HepG2 (cell line): ENCODE results near the gene CEP83. TPM values are rescaled to one million over a fixed set of nuclear protein-coding genes. Genes with fewer than 3 reads are reported as not detected.

Source experiments
- ATAC-seq: fragments of 200-7000 bp; cut with Tn5 transposase; 3 replicates; pipeline ENCODE4 v1.9.1; 2020; ENCODE audit warnings: mild to moderate bottlenecking, moderate library complexity
- BruUV-seq: library from RNA; stranded (reverse); fragments of 400-500 nt; replicated peaks from 2 replicates; lab custom pipeline; 2021; lab: Mats Ljungman, UMichigan
- CTCF ChIA-PET: fragments of 300-600 bp; formaldehyde crosslinking; extraction: SDS; loops from one replicate; lab custom pipeline; 2021; ENCODE audit warnings: low total read pairs, inconsistent platforms, low intra/inter-chr PET ratio; lab: Yijun Ruan, JAX
- POLR2A ChIA-PET: fragments of 350-600 bp; sonication (Branson Sonifier 250); formaldehyde crosslinking; loops from one replicate; lab custom pipeline; 2020; ENCODE audit warnings: antibody characterized with exemption, inconsistent platforms; lab: Yijun Ruan, JAX
- DNase-seq: peaks from one replicate; pipeline ENCODE4 v3.0.0-alpha.2; 2015; ENCODE audit warnings: low spot score
- FAIRE-seq: peaks from 3 replicates; lab custom pipeline; 2011; peaks lifted over from hg19 to GRCh38; lab: Jason Lieb, UNC
- H2AFZ ChIP-seq: one replicate; pipeline ENCODE4 v1.6.1; 2011; ENCODE audit warnings: low read length, inconsistent platforms
- H3K27ac ChIP-seq: fragments of 300-600 bp; 3 replicates; pipeline ENCODE4 v1.8.0; 2011; ENCODE audit warnings: mixed run types, mild to moderate bottlenecking, mixed read lengths, low read length, inconsistent platforms; ENCODE audit not compliant: insufficient read depth; ENCODE audit errors: extremely low read length
- H3K27me3 ChIP-seq, 2 experiments: fragments of 200-600 bp in 1 of 2; 2 replicates in 1 of 2; 3 replicates in 1 of 2; pipeline versions ENCODE4 v1.6.0 to v1.8.0; 2011; ENCODE audit warnings: low read length in 2 of 2, mild to moderate bottlenecking in 2 of 2, moderate library complexity in 2 of 2, inconsistent platforms in 1 of 2; ENCODE audit not compliant: insufficient read depth in 2 of 2, control insufficient read depth in 1 of 2
- H3K36me3 ChIP-seq, 2 experiments: fragments of 200-600 bp in 1 of 2; replicated peaks in 1 of 2; 2 replicates in 1 of 2; 3 replicates in 1 of 2; pipeline versions ENCODE4 v1.5.1 to v1.8.0; 2011; ENCODE audit warnings: low read length in 2 of 2, inconsistent platforms in 1 of 2; ENCODE audit not compliant: insufficient read depth in 2 of 2, control insufficient read depth in 1 of 2
- H3K4me1 ChIP-seq: 2 replicates; pipeline ENCODE4 v1.5.1; 2012; ENCODE audit warnings: low read length, inconsistent platforms; ENCODE audit not compliant: insufficient read depth
- H3K4me2 ChIP-seq: 2 replicates; pipeline ENCODE4 v1.6.0; 2011; ENCODE audit warnings: low read depth, low read length, inconsistent platforms
- H3K4me3 ChIP-seq, 3 experiments: fragments of 200-600 bp in 1 of 3; sonication (generic), shearing (Covaris generic) in 1 of 3; replicated peaks in 1 of 3; 2 replicates each; pipeline ENCODE4 v1.5.1; 2011 to 2016; ENCODE audit warnings: low read length in 3 of 3, inconsistent platforms in 2 of 3, low read depth in 2 of 3, mild to moderate bottlenecking in 2 of 3, control low read depth in 1 of 3, mixed read lengths in 1 of 3; ENCODE audit not compliant: insufficient read depth in 1 of 3
- H3K79me2 ChIP-seq: one replicate; pipeline ENCODE4 v1.6.1; 2011; ENCODE audit warnings: low read length, inconsistent platforms; ENCODE audit not compliant: insufficient read depth
- H3K9ac ChIP-seq: 2 replicates; pipeline ENCODE4 v1.6.0; 2011; ENCODE audit warnings: mild to moderate bottlenecking, low read depth, low read length, inconsistent platforms; ENCODE audit not compliant: insufficient read depth
- H3K9me3 ChIP-seq: 2 replicates; pipeline ENCODE4 v1.5.1; 2012; ENCODE audit warnings: mild to moderate bottlenecking, low read length
- H4K20me1 ChIP-seq: 2 replicates; pipeline ENCODE4 v1.6.0; 2011; ENCODE audit warnings: inconsistent platforms, mild to moderate bottlenecking, low read length, moderate library complexity; ENCODE audit not compliant: insufficient read depth
- DNMT3B ChIP-seq: conservative IDR thresholded peaks from 2 replicates; pipeline ENCODE4 v1.6.1; 2016; ENCODE audit warnings: missing biosample characterization, control low read depth
- KAT8 ChIP-seq: IDR thresholded peaks from 2 replicates; pipeline ENCODE4 v1.6.1; 2016; ENCODE audit warnings: missing genetic modification reagents, missing compliant biosample characterization
- KLF6 ChIP-seq: IDR thresholded peaks from 2 replicates; pipeline ENCODE4 v1.8.0; 2016; ENCODE audit warnings: missing biosample characterization, missing genetic modification reagents
- MTA3 ChIP-seq: sonication (generic); formaldehyde crosslinking; IDR thresholded peaks from 2 replicates; pipeline ENCODE4 v1.4.0; 2020; ENCODE audit warnings: missing genetic modification reagents
- TEAD2 ChIP-seq: sonication (generic); formaldehyde crosslinking; IDR thresholded peaks from 2 replicates; pipeline ENCODE4 v1.9.0; 2021; ENCODE audit warnings: missing genetic modification reagents
- ZBTB1 ChIP-seq: sonication (generic); formaldehyde crosslinking; IDR thresholded peaks from 2 replicates; pipeline ENCODE4 v1.4.0; 2020; ENCODE audit warnings: missing genetic modification reagents, borderline replicate concordance
- ZFP37 ChIP-seq: sonication (generic); formaldehyde crosslinking; IDR thresholded peaks from 2 replicates; pipeline ENCODE4 v1.4.0; 2020; ENCODE audit warnings: missing genetic modification reagents, borderline replicate concordance
- ZFP41 ChIP-seq: sonication (generic); formaldehyde crosslinking; IDR thresholded peaks from 2 replicates; pipeline ENCODE4 v1.4.0; 2020; ENCODE audit warnings: mild to moderate bottlenecking, missing genetic modification reagents, borderline replicate concordance
- ZNF138 ChIP-seq: sonication (generic); formaldehyde crosslinking; IDR thresholded peaks from 2 replicates; pipeline ENCODE4 v1.5.0; 2020; ENCODE audit warnings: mild to moderate bottlenecking, low read depth, missing genetic modification reagents
- ZNF354B ChIP-seq: sonication (generic); formaldehyde crosslinking; IDR thresholded peaks from 2 replicates; pipeline ENCODE4 v1.8.0; 2022; ENCODE audit warnings: mild to moderate bottlenecking, missing genetic modification reagents
- ZNF432 ChIP-seq: sonication (generic); formaldehyde crosslinking; IDR thresholded peaks from 2 replicates; pipeline ENCODE4 v1.5.0; 2020; ENCODE audit warnings: missing genetic modification reagents, mild to moderate bottlenecking, borderline replicate concordance
- ZNF446 ChIP-seq: sonication (generic); formaldehyde crosslinking; IDR thresholded peaks from 2 replicates; pipeline ENCODE4 v1.5.0; 2020; ENCODE audit warnings: mild to moderate bottlenecking, missing genetic modification reagents
- ZNF747 ChIP-seq: sonication (generic); formaldehyde crosslinking; IDR thresholded peaks from 2 replicates; pipeline ENCODE4 v1.8.1; 2023; ENCODE audit warnings: missing genetic modification reagents, mild to moderate bottlenecking, borderline replicate concordance
- ZNF780A ChIP-seq: sonication (generic); formaldehyde crosslinking; IDR thresholded peaks from 2 replicates; pipeline ENCODE4 v1.8.0; 2022; ENCODE audit warnings: mild to moderate bottlenecking, missing genetic modification reagents, moderate library complexity
- ZSCAN30 ChIP-seq: sonication (generic); formaldehyde crosslinking; IDR thresholded peaks from 2 replicates; pipeline ENCODE4 v1.5.0; 2020; ENCODE audit warnings: mild to moderate bottlenecking, missing genetic modification reagents
- WGBS: methylation state at CpG from one replicate; pipeline ENCODE4 v1.1.6; 2017; ENCODE audit warnings: low lambda C conversion rate; 5-methylcytosine and 5-hydroxymethylcytosine counted together
- in situ Hi-C: cut with HindIII; loops from 2 replicates; pipeline ENCODE4 v1.10.0; 2017; ENCODE audit warnings: low pct_unique_long_range_greater_than_20kb; ENCODE audit not compliant: extremely low pct_ligation_motif_present
- intact Hi-C: fragments of 100-400 bp; cut with micrococcal nuclease; formaldehyde crosslinking; loops from one replicate; pipeline ENCODE4 v1.10.0; 2022; ENCODE audit not compliant: unreplicated experiment
- polyA plus RNA-seq, 8 experiments: library from polyadenylated mRNA; depleted of rRNA in 3 of 8; stranded (reverse) in 7 of 8; unstranded in 1 of 8; fragments of >200 nt; fragmentation: Illumina TruSeq in 4 of 8; extraction: Trizol in 4 of 8; gene quantifications; 2 replicates each; pipeline versions ENCODE4 v1.2.1 to v1.2.3, GENCODE V29; 2011 to 2016; ENCODE audit warnings: low read depth in 4 of 8, missing spikeins in 1 of 8, mixed read lengths in 1 of 8; ENCODE audit not compliant: insufficient read depth in 1 of 8
- total RNA-seq, 5 experiments: library from RNA; depleted of rRNA; stranded (reverse); fragments of >200 nt; fragmentation: Illumina TruSeq; extraction: Trizol; gene quantifications; 2 replicates each; pipeline ENCODE4 v1.2.3, GENCODE V29; 2016; ENCODE audit warnings: low read depth in 1 of 5
- TF ChIP-seq, protein P1 (sequence below): fragments of 450-650 bp; IDR thresholded peaks from 2 replicates; pipeline ENCODE4 v1.6.1; 2017
- TF ChIP-seq, protein P2 (sequence below): sonication (generic); formaldehyde crosslinking; IDR thresholded peaks from 2 replicates; pipeline ENCODE4 v1.9.0; 2021; ENCODE audit warnings: missing genetic modification reagents, mild to moderate bottlenecking, borderline replicate concordance
- TF ChIP-seq, protein P3 (sequence below), 2 experiments: sonication (generic) in 1 of 2; formaldehyde crosslinking in 1 of 2; IDR thresholded peaks; 2 replicates each; pipeline versions ENCODE4 v1.5.1 to v1.6.1; 2011 to 2020; ENCODE audit warnings: borderline replicate concordance in 1 of 2, low read depth in 1 of 2, low read length in 1 of 2, mild to moderate bottlenecking in 1 of 2, missing genetic modification reagents in 1 of 2, moderate library complexity in 1 of 2

Gene CEP83
- total and polyA plus RNA-seq, 2 of the 13 experiments (the other 11 are each of a cell fraction or from before 2014, with no cell fraction given): 6.2 to 19.2 TPM

DNA sequence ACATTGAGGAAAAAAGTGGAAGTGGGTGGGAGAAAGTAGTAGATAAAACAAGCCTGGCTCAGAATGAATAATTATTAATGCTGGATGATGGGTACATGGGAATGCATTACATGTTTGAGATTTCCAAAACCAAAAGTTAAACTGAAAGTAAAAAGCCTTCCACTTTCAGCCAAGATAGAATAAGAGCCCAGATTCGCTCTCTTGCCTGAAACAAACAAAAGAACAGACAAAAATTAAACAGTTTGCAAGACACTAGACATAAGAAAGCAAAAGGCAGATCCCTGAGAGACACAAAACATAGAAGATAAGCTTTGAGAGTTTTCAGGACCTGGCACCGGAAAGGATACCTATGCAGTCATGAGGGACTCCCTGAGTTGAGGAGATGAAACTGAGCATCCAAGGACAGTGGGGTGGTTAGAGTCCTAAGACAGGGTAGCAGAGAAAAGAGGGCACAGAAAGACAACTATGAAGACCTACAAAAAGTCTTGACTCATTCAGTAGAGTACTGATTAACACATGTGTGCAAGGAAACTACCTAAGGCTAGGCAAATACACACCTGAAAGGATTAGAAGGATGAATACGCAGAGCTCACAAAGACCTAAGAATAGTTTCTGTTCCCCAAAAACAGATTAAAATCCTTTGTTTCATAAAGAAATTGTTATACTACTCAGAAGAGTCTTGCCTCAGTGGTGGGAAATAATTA lies 54.1 kb downstream of the CEP83 start (continued):
- no peak for TF ChIP-seq ZNF432 (CRISPR knock-in tag)
- no peak for TF ChIP-seq ZNF747 (CRISPR knock-in tag)
- TF ChIP-seq, protein P1, sequence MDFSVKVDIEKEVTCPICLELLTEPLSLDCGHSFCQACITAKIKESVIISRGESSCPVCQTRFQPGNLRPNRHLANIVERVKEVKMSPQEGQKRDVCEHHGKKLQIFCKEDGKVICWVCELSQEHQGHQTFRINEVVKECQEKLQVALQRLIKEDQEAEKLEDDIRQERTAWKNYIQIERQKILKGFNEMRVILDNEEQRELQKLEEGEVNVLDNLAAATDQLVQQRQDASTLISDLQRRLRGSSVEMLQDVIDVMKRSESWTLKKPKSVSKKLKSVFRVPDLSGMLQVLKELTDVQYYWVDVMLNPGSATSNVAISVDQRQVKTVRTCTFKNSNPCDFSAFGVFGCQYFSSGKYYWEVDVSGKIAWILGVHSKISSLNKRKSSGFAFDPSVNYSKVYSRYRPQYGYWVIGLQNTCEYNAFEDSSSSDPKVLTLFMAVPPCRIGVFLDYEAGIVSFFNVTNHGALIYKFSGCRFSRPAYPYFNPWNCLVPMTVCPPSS: no peak
- no peak for TF ChIP-seq ZNF780A (CRISPR knock-in tag)

DNA sequence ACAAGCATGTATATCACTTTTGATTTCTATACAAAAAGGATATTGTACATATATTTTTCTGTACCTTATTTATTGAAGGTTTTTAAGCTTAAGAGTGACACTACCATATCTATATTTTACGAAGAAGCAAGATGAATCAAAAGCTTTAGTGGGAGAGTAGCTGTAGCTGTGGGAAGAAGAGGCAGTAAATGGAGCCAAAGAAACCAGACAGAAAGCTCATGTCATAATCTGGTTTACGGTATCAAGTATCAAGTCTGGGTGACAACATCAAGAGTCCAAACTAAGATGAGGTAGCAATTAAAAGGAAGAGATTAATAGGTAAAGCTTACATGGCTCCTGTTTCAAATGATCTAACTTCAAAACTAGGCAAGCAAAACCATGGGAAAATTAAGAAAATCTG lies 54.8 kb downstream of the CEP83 start:
- H3K36me3 ChIP-seq: peaks cover 3 to 9% of the 10 kb centered on the region in 2 experiments; a peak in 2 of 5 replicates
- ChIA-PET POLR2A (interaction anchor here (1.0 kb wide), 1 partner anchor 15 kb away, joined by 4 read pairs; no protein-coding TSS in a partner anchor), CTCF (no interaction called here)
- no peaks in the 10 kb centered on the region for H3K4me1 ChIP-seq
- H3K9me3 ChIP-seq: no peaks in the 10 kb centered on the region
- DNase-seq (no peak), FAIRE-seq (no peak), ATAC-seq (no peak)
- intact Hi-C loops (no loop called here), in situ Hi-C loops (no loop called here)
- H3K27me3 ChIP-seq: no peaks in the 10 kb centered on the region
- no TSS peak for BruUV-seq
- no peak overlapping the region for H2AFZ ChIP-seq
- H3K9ac ChIP-seq: no peak overlapping the region
- no peak overlapping the region for H3K4me3 ChIP-seq
- no peaks in the 10 kb centered on the region for H3K79me2 ChIP-seq
- no peaks in the 10 kb centered on the region for H4K20me1 ChIP-seq
- no peak overlapping the region for H3K27ac ChIP-seq
- WGBS: 97% methylated on average over 2 of the region's 2 CpGs
- no peak overlapping the region for H3K4me2 ChIP-seq
- TF ChIP-seq ZFP37: no peak
- TF ChIP-seq ZSCAN30 (CRISPR knock-in tag): no peak
- TF ChIP-seq, protein P2, sequence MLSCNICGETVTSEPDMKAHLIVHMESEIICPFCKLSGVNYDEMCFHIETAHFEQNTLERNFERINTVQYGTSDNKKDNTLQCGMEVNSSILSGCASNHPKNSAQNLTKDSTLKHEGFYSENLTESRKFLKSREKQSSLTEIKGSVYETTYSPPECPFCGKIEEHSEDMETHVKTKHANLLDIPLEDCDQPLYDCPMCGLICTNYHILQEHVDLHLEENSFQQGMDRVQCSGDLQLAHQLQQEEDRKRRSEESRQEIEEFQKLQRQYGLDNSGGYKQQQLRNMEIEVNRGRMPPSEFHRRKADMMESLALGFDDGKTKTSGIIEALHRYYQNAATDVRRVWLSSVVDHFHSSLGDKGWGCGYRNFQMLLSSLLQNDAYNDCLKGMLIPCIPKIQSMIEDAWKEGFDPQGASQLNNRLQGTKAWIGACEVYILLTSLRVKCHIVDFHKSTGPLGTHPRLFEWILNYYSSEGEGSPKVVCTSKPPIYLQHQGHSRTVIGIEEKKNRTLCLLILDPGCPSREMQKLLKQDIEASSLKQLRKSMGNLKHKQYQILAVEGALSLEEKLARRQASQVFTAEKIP: no peak
- no peak for TF ChIP-seq ZNF446 (CRISPR knock-in tag)
- TF ChIP-seq ZNF138 (CRISPR knock-in tag): no peak
- TF ChIP-seq TEAD2: no peak
- no peak for TF ChIP-seq KAT8
- TF ChIP-seq KLF6 (CRISPR knock-in tag): no peak
- no peak for TF ChIP-seq ZNF354B (CRISPR knock-in tag)
- TF ChIP-seq DNMT3B: no peak
- TF ChIP-seq MTA3 (CRISPR knock-in tag): no peak
- TF ChIP-seq, protein P3, sequence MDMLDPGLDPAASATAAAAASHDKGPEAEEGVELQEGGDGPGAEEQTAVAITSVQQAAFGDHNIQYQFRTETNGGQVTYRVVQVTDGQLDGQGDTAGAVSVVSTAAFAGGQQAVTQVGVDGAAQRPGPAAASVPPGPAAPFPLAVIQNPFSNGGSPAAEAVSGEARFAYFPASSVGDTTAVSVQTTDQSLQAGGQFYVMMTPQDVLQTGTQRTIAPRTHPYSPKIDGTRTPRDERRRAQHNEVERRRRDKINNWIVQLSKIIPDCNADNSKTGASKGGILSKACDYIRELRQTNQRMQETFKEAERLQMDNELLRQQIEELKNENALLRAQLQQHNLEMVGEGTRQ (IDR thresholded peaks at IDR 0.05; ENCODE audit: low read depth, low read length): no peak
- TF ChIP-seq, protein P3 (CRISPR knock-in tag; IDR thresholded peaks at IDR 0.05; ENCODE audit: borderline replicate concordance): no peak
- no peak for TF ChIP-seq ZFP41 (CRISPR knock-in tag)
- no peak for TF ChIP-seq ZBTB1 (CRISPR knock-in tag)
